Neural cell (in vitro differentiated cells): ENCODE results near the gene SLC34A3.

Experiments used
- EP300 ChIP-seq: fragments of 450-650 bp; conservative IDR thresholded peaks from 2 replicates; pipeline ENCODE4 v1.6.1; 2014; ENCODE audit warnings: antibody characterized with exemption, mild to moderate bottlenecking, moderate library complexity; ENCODE audit not compliant: poor library complexity, severe bottlenecking
- EZH2 ChIP-seq: fragments of 200-600, 300-800 bp; shearing (Covaris generic), sonication (generic); IDR thresholded peaks from 2 replicates; pipeline ENCODE4 v1.6.1; 2014; ENCODE audit warnings: antibody characterized with exemption, low read length, borderline replicate concordance, mild to moderate bottlenecking; ENCODE audit not compliant: insufficient read depth, poor library complexity, severe bottlenecking
- MXI1 ChIP-seq: fragments of 450-650 bp; conservative IDR thresholded peaks from 2 replicates; pipeline ENCODE4 v1.6.1; 2014; ENCODE audit warnings: antibody characterized with exemption, mild to moderate bottlenecking; ENCODE audit not compliant: poor library complexity, severe bottlenecking
- POLR2AphosphoS5 ChIP-seq: IDR thresholded peaks from 2 replicates; pipeline ENCODE4 v1.6.1; 2012
- RAD21 ChIP-seq: fragments of 450-650 bp; conservative IDR thresholded peaks from 2 replicates; pipeline ENCODE4 v1.6.1; 2014; ENCODE audit warnings: antibody characterized with exemption, mild to moderate bottlenecking, moderate library complexity
- SMC3 ChIP-seq: fragments of 450-650 bp; conservative IDR thresholded peaks from 2 replicates; pipeline ENCODE4 v1.6.1; 2014; ENCODE audit warnings: antibody characterized with exemption, mild to moderate bottlenecking, moderate library complexity; ENCODE audit not compliant: poor library complexity
- TAF1 ChIP-seq: IDR thresholded peaks from 2 replicates; pipeline ENCODE4 v1.6.1; 2012; ENCODE audit warnings: low read depth
- TF ChIP-seq, protein P1 (sequence below): fragments of 450-650 bp; IDR thresholded peaks from 2 replicates; pipeline ENCODE4 v1.5.1; 2014; ENCODE audit warnings: antibody characterized with exemption, mild to moderate bottlenecking, moderate library complexity; ENCODE audit not compliant: poor library complexity, severe bottlenecking

DNA sequence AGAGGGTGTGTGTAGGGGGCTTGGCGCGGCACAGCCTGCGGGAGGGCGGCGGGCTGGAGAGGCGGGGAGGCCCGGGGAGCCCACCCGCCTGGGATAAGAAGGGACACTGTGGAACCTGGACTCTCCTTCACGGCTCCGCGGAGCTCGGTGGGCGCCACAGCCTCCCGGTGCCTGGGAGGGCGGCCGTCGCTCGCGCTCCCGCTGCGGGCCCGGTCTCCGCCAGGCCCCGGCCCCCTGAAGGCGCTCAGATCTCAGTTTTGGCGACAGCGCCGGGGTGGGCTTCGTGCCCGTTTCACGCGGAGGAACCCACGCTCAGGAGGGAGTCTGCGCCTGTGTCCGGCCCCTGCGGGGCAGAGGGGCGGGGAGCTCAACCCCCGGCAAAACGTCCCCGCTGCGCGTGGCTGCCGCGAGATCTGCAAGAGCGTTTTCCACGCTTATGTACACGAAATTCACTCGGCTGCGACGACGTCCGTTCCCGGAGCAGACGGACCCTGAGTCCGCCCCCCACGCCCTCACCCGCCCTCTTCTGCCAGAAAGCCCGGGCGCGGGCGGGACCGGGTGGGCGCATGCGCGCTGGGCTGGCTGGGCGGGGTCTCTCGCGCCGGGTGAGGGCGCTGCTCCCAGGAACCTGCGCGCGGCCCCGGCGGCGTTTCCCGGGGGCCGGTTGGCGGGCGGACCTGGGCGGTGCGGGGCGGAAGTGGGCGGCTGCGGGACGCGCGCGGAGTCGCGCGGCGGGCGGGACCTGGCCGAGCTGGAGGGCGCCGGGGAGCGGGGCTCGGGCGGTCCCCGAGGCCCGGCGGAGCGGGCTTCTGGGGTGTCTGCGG is 24.1 kb downstream of the SLC34A3 start, which contains the start of gene NELFB:
- TF ChIP-seq EP300 = peak; percentile 47
- TF ChIP-seq, protein P1, sequence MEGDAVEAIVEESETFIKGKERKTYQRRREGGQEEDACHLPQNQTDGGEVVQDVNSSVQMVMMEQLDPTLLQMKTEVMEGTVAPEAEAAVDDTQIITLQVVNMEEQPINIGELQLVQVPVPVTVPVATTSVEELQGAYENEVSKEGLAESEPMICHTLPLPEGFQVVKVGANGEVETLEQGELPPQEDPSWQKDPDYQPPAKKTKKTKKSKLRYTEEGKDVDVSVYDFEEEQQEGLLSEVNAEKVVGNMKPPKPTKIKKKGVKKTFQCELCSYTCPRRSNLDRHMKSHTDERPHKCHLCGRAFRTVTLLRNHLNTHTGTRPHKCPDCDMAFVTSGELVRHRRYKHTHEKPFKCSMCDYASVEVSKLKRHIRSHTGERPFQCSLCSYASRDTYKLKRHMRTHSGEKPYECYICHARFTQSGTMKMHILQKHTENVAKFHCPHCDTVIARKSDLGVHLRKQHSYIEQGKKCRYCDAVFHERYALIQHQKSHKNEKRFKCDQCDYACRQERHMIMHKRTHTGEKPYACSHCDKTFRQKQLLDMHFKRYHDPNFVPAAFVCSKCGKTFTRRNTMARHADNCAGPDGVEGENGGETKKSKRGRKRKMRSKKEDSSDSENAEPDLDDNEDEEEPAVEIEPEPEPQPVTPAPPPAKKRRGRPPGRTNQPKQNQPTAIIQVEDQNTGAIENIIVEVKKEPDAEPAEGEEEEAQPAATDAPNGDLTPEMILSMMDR = no peak
- peak; percentile 86 for TF ChIP-seq POLR2AphosphoS5
- TF ChIP-seq EZH2 = no peak
- peak; percentile 82 for TF ChIP-seq MXI1
- peak; percentile 5 for TF ChIP-seq RAD21
- TF ChIP-seq TAF1 = no peak
- peak; percentile 14 for TF ChIP-seq SMC3
